ENCODE data around the gene RUNX2. TPM values are rescaled to one million over a fixed set of nuclear protein-coding genes. Genes with fewer than 3 reads are reported as not detected.

The RUNX2 gene
- total RNA-seq, 1 experiment from 2014 or later: 9.3 TPM

DNA sequence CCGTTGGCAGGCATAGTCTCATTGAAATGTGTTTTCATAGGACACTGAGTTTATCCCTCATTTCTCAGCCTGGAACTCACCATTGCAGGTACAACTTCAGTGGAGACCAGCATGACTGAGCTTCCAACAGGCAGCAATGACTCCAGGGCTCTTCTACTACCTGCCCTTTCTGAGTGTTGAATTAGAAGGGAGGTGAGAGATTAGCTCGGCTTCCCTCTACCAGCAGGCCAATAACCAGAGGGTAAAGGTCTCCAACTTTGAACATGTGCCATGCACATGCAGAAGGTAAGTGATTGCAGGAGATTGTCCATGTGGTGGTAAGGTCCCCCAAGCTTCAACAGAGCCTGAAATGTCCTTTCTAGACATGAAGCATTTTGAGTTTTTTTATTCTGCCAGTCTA, 283.4 kb downstream of the RUNX2 start:
- no TSS peak for BruUV-seq (replicated peaks)
- TF ChIP-seq, protein P1, sequence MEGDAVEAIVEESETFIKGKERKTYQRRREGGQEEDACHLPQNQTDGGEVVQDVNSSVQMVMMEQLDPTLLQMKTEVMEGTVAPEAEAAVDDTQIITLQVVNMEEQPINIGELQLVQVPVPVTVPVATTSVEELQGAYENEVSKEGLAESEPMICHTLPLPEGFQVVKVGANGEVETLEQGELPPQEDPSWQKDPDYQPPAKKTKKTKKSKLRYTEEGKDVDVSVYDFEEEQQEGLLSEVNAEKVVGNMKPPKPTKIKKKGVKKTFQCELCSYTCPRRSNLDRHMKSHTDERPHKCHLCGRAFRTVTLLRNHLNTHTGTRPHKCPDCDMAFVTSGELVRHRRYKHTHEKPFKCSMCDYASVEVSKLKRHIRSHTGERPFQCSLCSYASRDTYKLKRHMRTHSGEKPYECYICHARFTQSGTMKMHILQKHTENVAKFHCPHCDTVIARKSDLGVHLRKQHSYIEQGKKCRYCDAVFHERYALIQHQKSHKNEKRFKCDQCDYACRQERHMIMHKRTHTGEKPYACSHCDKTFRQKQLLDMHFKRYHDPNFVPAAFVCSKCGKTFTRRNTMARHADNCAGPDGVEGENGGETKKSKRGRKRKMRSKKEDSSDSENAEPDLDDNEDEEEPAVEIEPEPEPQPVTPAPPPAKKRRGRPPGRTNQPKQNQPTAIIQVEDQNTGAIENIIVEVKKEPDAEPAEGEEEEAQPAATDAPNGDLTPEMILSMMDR (IDR thresholded peaks at IDR 0.05; ENCODE audit: unreplicated experiment): no peak
- CTCF ChIA-PET: interaction anchor here (1.0 kb wide), 1 partner anchor 192 kb away, joined by 4 read pairs; no protein-coding TSS in a partner anchor
- Mint-ChIP-seq H3K27me3 (ENCODE audit: insufficient read depth, unreplicated experiment) (no peaks in the 10 kb centered on the region), H3K4me3 (ENCODE audit: unreplicated experiment) (no peak overlapping the region), H3K36me3 (ENCODE audit: insufficient read depth, unreplicated experiment) (no peaks in the 10 kb centered on the region), H3K4me1 (ENCODE audit: insufficient read depth, unreplicated experiment) (peaks cover 28% of the 10 kb centered on the region), H3K27ac (ENCODE audit: low read depth, unreplicated experiment) (no peak overlapping the region), H3K9me3 (ENCODE audit: unreplicated experiment) (no peaks in the 10 kb centered on the region)
- no peak for DNase-seq (ENCODE audit: unreplicated experiment)
- POLR2A ChIA-PET: interaction anchor here (0.9 kb wide), 1 partner anchor 21 kb away, joined by 4 read pairs; no protein-coding TSS in a partner anchor
- intact Hi-C loops (cut with micrococcal nuclease): no loop called here

DNA sequence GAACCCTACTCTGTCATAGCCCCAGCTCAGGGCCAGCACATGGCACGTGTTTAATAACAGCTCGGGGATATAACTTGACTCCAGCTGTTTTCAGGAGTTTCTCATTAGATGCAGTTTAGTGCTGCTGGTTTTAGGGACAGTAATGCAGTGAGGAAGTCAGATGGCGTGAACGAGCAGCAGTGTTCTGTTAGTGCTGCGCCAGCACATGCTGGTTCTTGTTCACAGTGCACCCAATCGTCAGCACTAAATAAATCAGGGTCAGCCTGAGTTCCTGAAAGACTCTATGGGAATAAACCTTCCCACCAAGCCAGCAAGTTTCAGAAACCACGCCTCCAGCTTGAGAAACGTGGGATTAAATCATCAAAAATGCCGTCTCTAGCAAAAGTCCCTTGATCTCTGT, 285.5 kb downstream of the RUNX2 start:
- DNase-seq (ENCODE audit: unreplicated experiment): peak; percentile 66
- no peaks in the 10 kb centered on the region for H3K36me3 Mint-ChIP-seq (ENCODE audit: insufficient read depth, unreplicated experiment)
- H3K4me1 Mint-ChIP-seq (ENCODE audit: insufficient read depth, unreplicated experiment): peaks cover 28% of the 10 kb centered on the region
- no peak overlapping the region for H3K4me3 Mint-ChIP-seq (ENCODE audit: unreplicated experiment)
- POLR2A ChIA-PET: interaction anchor here (2.1 kb wide), 1 partner anchor 10 kb away, joined by 5 read pairs; no protein-coding TSS in a partner anchor
- H3K27me3 Mint-ChIP-seq (ENCODE audit: insufficient read depth, unreplicated experiment): no peaks in the 10 kb centered on the region
- no TSS peak for BruUV-seq (replicated peaks)
- H3K27ac Mint-ChIP-seq (ENCODE audit: low read depth, unreplicated experiment): no peak overlapping the region
- H3K9me3 Mint-ChIP-seq (ENCODE audit: unreplicated experiment): no peaks in the 10 kb centered on the region
- intact Hi-C loops (cut with micrococcal nuclease): no loop called here
- TF ChIP-seq, protein P1 (IDR thresholded peaks at IDR 0.05; ENCODE audit: unreplicated experiment): no peak
- CTCF ChIA-PET: interaction anchor here (2.3 kb wide), 1 partner anchor 101 kb away, joined by 9 read pairs; no protein-coding TSS in a partner anchor

DNA sequence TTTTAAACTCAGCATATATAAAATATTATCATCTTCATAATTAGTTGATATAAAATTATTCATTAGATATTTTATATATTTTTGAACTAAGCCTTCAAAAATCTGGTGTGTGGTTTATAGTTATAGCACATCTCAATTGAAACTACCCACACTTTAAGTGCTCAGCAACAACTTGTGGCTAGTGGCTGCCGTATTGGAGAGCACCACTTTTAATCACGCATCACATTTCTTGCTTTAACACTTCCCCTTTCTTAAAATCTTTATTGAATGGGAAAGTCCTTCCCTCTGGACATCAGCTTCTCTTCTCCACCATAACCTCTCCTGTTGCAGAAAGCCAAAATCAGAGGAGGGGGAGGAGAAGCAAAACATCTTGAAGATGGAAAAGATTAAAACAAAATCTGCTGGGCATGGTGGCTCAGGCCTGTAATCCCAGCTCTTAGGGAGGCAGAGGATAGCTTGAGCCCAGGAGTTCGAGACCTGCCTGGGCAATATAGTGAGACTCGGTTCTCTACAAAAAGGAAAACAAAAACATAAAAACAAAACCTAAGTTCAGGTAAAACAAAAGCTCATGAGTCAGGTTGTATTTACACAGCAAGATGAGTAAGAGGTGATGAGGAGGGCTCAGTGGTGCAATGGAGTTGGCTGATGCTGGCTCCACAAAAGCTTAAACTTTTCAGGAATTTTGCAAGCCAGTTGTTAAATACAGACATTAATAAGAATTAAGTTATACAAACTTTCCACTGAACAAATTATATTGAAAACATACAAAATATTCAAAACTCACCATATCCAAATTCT, 286.6 kb downstream of the RUNX2 start:
- H3K27me3 Mint-ChIP-seq (ENCODE audit: insufficient read depth, unreplicated experiment): no peaks in the 10 kb centered on the region
- H3K4me1 Mint-ChIP-seq (ENCODE audit: insufficient read depth, unreplicated experiment): peaks cover 17% of the 10 kb centered on the region
- BruUV-seq (replicated peaks): no TSS peak
- no peak overlapping the region for H3K4me3 Mint-ChIP-seq (ENCODE audit: unreplicated experiment)
- no peaks in the 10 kb centered on the region for H3K9me3 Mint-ChIP-seq (ENCODE audit: unreplicated experiment)
- no peak overlapping the region for H3K27ac Mint-ChIP-seq (ENCODE audit: low read depth, unreplicated experiment)
- no peaks in the 10 kb centered on the region for H3K36me3 Mint-ChIP-seq (ENCODE audit: insufficient read depth, unreplicated experiment)
- intact Hi-C loops (cut with micrococcal nuclease): no loop called here
- TF ChIP-seq, protein P1 (IDR thresholded peaks at IDR 0.05; ENCODE audit: unreplicated experiment): no peak
- ChIA-PET CTCF (interaction anchor here (0.7 to 2.3 kb wide), 3 partner anchors 41 to 534 kb away, joined by 3 to 9 read pairs (median 3); no protein-coding TSS in a partner anchor), POLR2A (interaction anchor here (0.8 to 2.1 kb wide), 5 partner anchors 11 to 178 kb away, joined by 3 to 5 read pairs (median 4); no protein-coding TSS in a partner anchor)
- peak; percentile 67 for DNase-seq (ENCODE audit: unreplicated experiment)

GRCh38 chr6:45616209-45616608, 288.1 kb downstream of the RUNX2 start:
- no peaks in the 10 kb centered on the region for H3K27me3 Mint-ChIP-seq (ENCODE audit: insufficient read depth, unreplicated experiment)
- peaks cover 16% of the 10 kb centered on the region for H3K4me1 Mint-ChIP-seq (ENCODE audit: insufficient read depth, unreplicated experiment)
- TF ChIP-seq, protein P1 (IDR thresholded peaks at IDR 0.05; ENCODE audit: unreplicated experiment): no peak
- ChIA-PET POLR2A (interaction anchor here (1.4 kb wide), 1 partner anchor 82 kb away, joined by 4 read pairs; no protein-coding TSS in a partner anchor), CTCF (interaction anchor here (0.6 to 0.8 kb wide), 3 partner anchors 49 to 307 kb away, joined by 3 read pairs; partner anchors contain the start of gene SUPT3H)
- DNase-seq (ENCODE audit: unreplicated experiment): no peak
- BruUV-seq (replicated peaks): no TSS peak
- H3K4me3 Mint-ChIP-seq (ENCODE audit: unreplicated experiment): no peak overlapping the region
- no peaks in the 10 kb centered on the region for H3K36me3 Mint-ChIP-seq (ENCODE audit: insufficient read depth, unreplicated experiment)
- no peak overlapping the region for H3K27ac Mint-ChIP-seq (ENCODE audit: low read depth, unreplicated experiment)
- intact Hi-C loops (cut with micrococcal nuclease): loop anchor here (2.0 kb wide), 2 partner anchors 99 to 195 kb away; no protein-coding TSS in a partner anchor
- H3K9me3 Mint-ChIP-seq (ENCODE audit: unreplicated experiment): no peaks in the 10 kb centered on the region
